Heart left ventricle (tissue), 13 donors: ENCODE results near the gene KLK5.

Experiments used
- CTCF ChIP-seq, 12 donors: fragments of 200-600 bp; sonication (generic) in 4 of 12; IDR thresholded peaks; one replicate each; pipeline versions ENCODE4 v1.5.0 to v1.8.0; 2018 to 2022; ENCODE audit warnings: antibody characterized with exemption in 12 of 12, mild to moderate bottlenecking in 5 of 12
- POLR2A ChIP-seq, 2 donors: fragments of 450-650 bp; IDR thresholded peaks; one replicate each; pipeline ENCODE4 v1.6.1; 2017; ENCODE audit warnings: antibody characterized with exemption in 2 of 2, mild to moderate bottlenecking in 2 of 2, moderate library complexity in 2 of 2
- donor health status: ischemic (EF 13 %, LVEDD 7.1; RV severe dilation, severe dysfunction).
- donor health status: DM: no; HTN: yes; CAD: no.
- donor health status: DM: no; HTN: no; CAD: no.
- donor health status: ischemic (EF 25% LVEDD 6.9; RV normal size, moderate dysfunction).
- donor health status: ischemic (EF 25% LVEDD 5.7; RV mildly dilated, moderate dysfunction).
- donor health status: ischemic (EF 35%, LVEDD 5.7; RV mildly dilated, moderate dysfunction).
- donor health status: nonischemic (EF 11% LVEDD 7.7; RV severe dilation, severe dysfunction).
- donor health status: DM: yes; HTN: yes; CAD: no.
- donor health status: PGD.
- donor health status: ischemic (EF 29% LVEDD 5.4; RV normal size, mild dysfunction).
- donor health status: nonischemic (EF 23%, LVEDD 6.1; RV moderate dilation, normal function).

GRCh38 chr19:50972795-50973376, 20.0 kb upstream of the KLK5 start:
- TF ChIP-seq CTCF (IDR thresholded peaks at IDR 0.05) (no peak), POLR2A (IDR thresholded peaks at IDR 0.05) (no peak)
